ENCODE data around the gene PRPF6.

- TF ChIP-seq POLR2A (IDR thresholded peaks at IDR 0.05) (no peak), CTCF (IDR thresholded peaks at IDR 0.05) (no peak)
Measured at GRCh38 chr20:63966172-63966943, 14.6 kb upstream of the PRPF6 start.
